Fibroblast of skin of back (primary cell): ENCODE measurements around the gene GALE.
A peak's percentile ranks its signal among the peaks of the same experiment; 100 is the strongest.
"Not testable (repeated sequence)": the region's sequence is repeated elsewhere in the genome, so short reads cannot be mapped to it uniquely, and the experiment has no call there.

ENCODE experiments used
- DNase-seq: peaks from one replicate; pipeline ENCODE4 v3.0.0-alpha.2; 2013

GALE gene

DNA sequence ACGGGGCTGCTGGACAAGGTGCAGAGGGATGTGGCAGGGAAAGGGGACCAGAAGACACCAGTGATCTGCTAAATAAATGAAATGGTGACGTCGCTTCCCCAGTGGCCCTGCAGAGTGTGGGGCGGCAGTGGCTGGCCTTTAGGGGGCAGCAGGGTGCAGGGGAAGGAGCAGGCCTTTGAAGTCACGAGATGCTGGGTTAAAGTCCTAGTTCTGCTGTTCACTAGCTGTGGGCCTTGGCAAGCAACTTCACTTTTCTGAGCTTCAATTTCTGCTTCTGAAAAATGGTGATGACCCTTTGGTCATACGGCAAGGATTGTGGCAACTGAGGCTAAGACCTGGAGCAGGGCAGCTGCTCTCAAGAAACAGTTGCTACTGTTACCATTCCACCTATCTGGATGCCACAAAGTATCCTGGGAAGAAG is 9.2 kb upstream of the GALE start:
- peak; percentile 65 for DNase-seq

DNA sequence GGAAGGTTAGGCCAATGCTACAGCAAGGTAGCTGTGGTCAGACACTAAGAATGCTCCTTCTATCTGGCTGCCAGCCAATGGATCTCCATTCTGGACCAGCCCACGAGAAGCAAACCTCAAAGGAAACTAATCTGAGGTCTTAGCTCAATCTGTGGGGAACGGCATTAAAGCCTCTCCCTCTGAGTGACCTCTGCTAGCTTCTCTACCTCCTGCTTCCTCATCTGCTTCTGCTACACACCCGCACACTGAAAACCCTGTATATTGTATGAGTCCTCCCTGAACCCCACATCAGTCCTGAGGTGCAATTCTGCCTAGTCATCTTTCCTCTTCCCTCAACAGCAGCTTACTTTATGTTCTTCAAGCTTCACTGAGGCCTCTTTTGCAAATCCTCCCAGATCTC is 6.9 kb upstream of the GALE start:
- DNase-seq, result no peak

DNA sequence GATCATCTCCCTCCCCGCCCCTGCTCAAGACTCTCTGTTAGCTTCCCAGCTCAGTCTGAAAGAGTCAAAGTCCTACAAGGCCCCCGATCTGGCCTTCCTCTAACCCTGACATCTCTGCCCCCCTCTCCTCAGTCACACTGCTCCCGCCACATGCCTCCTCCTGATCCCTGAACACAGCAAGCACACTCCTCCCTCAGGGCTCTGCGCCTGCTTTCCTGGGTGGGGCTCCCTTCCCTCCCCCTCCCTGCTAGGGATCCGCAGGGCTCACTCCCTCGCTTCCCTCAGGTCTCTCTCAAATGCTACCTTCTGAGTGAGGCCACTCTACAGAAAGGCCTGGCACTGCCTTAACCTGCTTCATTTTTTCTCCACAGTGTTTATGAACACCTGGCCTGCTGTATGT is 5.7 kb upstream of the GALE start:
- no peak for DNase-seq

DNA sequence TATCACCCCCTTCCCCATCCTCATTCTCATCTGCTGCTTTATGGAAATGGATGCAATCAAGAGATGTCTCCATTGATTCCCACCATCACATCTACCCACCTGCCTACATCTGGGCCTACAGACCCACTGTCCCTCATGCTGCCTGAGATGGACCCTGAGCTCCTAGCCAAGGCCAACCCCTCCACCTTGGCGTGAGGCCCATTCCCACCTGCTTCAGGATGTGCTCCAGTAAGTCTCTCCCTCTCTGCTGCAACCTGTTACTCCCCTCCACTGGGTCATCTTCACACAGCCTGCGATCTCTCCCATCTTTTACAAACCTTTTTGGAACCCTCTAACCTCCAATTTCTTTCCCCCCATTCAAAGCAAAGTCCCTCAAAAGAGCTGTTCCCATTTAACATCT is 4.5 kb upstream of the GALE start:
- no peak for DNase-seq

DNA sequence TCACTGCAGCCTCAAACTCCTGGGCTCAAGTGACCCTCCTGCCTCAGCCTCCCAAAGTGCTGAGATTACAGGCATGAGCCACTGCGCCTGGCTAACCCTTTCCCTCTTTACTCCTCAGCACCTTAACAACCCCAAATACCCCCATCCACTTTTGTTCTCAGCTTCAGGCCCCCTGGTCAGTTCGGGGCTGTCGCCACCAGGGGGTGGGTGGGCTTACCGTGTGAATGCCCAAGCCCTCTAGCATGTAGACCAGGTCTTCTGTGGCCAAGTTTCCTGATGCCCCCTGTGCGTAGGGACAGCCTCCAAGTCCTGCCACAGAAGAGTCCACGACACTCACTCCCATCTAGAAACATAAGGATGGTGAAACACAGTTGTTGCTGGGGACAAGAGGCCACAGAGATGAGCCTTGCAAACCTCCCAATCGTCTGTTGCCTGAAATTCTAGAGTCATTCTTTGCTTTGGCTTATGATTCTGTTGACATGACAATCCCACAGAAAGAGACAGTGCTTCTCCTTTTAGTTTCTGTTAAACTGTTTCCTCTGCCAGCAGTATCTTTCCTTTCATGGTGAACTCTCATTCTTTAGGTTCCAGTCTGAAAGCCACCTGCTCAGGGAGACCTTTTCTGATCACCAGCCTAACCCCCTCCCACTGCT is 3.8 kb upstream of the GALE start:
- DNase-seq, result no peak

DNA sequence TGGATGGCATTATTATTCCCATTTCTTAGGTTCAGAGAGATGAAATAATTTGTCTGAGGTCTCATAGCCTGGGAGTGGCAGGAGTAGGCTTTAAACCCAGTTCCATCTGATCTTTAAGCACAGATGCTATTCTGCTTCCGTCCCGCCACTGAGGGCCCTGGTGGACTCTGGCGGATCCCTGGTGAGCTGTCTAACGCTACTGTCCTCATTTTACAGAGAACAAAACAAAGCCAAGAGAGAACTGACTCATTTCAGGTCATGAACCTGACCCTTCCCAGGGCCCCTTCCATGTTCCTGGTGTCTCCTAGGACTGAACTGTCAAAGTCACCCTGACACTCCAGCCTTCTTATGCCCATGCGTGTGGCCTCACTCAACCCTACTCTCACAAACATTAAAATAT is 3.1 kb upstream of the GALE start:
- DNase-seq, result no peak

DNA sequence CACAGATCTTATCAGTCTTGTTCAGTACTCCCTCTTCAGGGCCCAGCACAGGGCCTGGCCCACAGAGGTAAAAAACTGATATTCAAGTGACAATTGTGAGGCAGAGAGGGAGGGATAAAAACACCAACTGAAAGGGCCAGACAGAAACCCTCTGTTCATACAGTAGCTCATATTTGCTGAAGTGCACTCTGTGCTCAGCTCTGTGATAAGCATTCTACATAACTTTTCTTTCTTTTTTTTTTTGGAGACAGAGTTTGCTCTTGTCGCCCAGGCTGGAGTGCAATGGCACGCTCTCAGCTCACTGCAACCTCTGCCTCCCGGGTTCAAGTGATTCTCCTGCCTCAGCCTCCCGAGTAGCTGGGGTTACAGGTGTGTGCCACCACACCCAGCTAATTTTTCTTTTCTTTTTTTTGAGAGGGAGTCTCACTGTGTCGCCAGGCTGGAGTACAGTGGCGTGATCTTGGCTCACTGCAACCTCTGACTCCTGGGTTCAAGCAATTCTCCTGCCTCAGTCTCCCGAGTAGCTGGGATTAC is 2.3 kb upstream of the GALE start:
- DNase-seq, result not testable (repeated sequence)

DNA sequence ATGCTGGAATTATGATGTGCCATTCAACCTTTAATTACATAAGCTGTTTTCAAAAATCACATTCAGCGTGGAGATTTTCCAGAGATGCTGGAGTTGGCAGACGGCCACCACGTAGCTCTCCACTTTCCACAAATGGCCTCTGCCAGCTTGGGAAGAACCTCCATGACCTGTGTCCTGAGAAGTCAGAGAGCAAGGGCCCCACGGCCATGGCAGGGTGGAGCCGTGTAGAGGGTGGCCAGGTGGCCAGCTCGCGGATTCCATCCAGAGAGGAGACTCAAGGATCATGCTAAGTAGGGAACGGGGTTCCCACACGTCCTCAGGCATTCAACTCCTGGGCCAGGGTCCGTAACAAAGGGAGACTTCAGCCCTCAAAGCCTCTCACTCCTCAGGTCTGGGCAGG is 1.3 kb upstream of the GALE start:
- no peak for DNase-seq

DNA sequence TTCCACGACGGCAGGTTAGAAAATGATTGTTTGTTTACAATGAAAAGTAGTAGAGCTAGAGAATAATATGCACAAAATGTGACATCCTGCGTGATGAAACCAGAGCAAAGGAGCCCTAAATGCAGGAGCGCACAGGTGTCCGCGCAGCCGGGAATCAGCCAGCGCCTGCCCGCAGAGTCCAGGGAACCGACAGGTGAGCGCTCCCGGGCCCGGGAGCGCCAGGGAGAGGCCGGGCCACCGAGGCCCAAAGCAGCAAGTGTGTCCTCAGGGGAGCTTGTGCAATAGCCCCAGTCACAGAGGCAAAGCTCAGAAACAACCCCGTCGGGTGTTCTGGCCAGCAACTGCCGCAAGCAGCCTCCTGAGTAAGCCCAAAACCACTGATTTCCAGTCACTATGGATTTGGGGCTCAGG is 789 bp upstream of the GALE start:
- no peak for DNase-seq

DNA sequence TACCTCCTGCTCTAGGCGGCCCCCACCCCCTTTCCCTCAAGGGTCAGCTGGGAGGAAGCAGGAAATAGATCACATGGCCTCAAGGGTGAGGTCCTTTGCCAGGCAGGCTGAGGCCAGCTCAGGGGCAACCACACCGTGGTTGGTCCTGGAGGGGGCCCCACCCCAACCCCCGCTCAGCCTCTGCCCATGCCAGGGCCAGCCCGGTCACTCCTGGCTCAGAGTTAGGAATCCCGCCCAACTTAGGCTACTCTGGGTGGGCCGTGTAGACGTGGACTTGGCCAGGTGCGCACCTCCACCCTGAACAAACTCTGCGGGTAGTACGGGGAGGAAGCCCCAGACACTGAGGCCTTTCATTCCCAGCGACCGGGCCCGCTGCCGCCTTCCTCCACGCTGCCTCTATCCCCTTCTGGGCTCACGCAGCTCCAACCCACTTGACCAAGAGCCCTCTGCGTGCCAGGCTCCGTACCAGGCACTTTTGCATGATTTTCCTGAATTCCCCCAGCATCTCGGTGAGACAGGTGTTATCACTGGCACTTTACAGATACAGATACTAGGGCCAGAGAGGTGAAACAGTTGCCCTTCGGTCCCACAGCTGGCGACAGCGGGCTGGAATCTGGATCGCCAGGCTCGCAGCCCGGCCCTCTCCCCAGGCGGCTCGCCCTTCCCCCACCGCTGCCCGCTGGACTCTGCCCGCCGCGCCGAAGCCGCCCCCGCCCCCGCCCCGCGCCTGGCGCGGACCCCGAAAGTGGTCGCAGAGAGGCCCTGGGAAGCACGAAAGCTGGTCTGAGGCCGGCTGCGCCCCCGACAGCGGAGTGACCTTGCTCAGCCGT is 769 bp downstream of the GALE start:
- peak; percentile 48 for DNase-seq

DNA sequence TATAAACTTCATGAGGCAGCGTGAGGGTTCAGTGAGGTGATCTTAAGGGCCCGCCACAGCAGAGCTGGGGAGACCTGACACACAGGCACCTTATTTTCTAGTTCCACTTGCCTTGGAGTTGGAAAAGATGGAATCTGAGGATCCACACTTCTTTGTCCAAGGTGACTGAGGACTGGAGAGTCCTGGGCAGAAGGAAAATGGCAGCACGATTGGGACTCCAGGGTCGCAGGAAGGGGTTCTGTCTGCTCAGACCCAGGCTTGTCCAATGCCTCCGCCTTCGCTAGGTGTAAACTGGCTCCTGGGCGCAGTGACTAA is 1.3 kb downstream of the GALE start:
- no peak for DNase-seq

DNA sequence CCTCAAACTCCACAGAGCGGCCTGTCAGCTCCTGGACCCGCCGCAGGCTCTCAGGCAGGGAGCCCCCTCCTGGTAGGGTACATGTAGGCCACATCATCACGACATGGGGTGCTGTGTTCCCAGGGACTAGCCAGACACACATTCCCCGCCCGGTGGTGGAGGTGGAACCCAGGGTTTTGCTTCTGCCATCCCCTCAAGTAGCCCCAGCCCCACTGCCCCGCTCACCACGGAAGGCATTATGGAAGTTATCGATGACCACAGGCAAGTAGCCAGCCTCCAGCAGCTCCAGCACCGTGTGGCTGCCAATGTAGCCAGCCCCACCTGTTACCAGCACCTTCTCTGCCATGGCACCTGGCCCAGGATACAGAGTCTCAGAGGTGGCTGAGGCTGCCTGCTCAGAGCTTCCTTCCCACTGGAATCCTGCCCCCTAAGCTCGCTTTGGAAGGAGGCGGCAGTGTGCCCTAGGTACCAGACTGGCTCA is 1.9 kb downstream of the GALE start:
- no peak for DNase-seq

DNA sequence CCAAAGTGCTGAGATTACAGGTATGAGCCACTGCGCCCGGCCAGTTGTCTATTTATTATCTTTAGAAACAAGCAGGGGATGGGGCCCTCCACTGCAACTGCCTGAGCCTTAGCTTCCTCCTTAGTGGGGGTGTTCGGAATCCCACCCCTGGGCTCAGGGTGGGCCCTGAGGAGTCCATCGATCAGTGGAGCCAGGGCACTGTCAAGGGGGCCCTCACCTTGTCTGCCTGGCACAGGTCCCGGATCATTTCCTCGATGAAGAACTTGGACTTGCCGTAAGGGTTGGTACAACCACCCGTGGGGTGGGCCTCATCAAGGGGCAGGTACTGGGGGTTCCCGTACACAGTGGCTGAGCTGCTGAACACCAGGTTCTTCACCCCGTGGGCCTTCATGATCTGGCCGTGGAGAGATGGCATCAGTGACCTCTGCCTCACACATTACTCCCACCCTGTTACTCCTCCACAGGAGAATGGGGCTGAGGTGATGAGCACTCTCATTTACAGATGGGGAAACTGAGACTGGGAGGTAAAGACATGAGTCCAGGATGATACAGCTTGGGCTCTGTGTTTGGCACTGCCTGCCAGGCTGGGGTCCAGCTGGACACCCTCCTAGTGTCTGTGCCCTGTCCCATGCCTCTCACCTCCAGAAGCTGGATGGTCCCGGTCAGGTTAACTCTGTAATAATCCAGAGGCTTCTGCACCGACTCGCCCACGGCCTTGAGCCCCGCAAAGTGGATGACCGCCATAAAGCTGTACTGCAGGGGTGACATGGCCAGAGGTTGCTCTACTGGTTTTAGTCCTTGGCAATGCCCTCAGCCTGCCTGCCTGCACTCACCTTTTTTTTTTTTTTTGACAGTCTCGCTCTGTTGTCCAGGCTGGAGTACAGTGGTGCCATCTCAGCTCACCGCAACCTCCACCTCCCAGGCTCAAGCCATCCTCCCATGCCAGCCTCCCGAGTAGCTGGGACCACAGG is 2.8 kb downstream of the GALE start:
- DNase-seq, result no peak

DNA sequence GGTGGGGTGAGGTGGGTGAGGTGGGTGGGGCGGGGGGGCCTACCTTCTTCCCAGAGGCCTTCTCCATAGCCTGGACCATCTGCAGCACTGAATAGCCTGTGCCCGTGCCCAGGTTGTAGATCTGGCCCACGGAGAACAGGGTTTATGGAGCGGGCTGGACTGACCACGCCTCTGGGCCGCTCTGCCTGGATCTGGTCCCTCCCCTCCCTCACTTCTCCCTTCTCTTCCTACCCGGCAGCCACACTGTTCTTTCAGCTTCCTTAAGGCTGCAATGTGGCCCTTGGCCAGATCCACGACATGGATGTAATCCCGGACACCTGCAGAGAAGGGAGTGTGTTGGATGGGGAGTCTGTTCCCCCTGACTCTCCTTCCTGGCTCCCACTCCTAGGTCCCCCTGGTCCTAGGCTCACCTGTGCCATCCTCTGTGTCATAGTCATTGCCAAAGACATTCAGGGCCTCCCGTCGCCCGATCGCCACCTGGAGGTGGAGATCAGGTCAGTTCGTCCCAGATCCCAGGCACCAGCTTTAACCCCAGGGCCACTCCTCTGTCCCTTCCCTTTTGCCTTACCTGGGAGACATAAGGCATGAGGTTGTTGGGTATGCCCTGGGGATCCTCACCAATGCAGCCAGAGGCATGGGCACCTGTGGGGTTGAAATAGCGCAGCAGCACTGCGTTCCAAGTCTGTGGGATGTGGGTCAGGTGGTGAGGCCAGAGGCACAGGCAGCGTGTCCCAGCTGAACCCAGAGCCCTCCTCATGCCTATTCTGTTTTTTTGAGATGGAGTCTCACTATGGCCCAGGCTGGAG is 3.9 kb downstream of the GALE start:
- DNase-seq, result no peak

DNA sequence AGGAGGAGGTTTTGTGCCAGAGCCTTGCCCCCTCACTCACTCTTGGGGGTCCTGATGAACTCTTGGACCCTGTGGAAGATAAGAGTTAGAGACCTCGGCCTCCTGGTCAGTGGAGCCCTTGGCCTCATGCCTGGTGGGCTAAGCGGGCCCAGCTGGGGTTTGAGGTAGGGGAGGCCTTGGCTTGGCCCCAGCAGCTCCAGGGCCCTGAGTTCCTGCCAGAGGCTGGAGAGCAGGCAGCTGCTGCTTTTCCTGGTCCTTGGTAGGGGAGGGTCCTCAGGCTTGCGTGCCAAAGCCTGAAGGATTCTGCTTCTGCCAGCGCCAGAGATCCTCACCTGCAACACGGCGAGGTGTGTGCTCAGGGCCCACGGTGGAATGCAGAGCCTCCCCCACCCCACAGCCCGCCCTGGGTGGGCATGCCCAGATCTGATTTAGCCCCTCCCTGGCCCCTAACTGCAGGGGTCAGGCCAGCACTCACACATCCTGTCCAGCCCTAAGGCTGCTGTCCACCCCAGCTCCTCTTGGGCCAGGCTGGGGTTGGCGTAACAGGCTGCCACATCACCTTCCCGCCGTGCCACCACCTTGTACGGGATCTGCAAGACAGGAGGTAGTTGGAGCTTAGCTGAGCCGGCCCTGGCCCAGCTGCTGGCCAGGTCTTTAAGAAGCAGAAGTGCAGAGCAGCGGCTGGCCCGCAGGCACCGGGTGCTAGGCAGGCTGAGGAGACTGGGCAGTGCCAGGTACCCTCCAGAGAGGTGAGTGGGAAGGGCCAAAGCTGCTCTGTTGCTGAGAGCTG is 4.7 kb downstream of the GALE start:
- DNase-seq, result no peak

DNA sequence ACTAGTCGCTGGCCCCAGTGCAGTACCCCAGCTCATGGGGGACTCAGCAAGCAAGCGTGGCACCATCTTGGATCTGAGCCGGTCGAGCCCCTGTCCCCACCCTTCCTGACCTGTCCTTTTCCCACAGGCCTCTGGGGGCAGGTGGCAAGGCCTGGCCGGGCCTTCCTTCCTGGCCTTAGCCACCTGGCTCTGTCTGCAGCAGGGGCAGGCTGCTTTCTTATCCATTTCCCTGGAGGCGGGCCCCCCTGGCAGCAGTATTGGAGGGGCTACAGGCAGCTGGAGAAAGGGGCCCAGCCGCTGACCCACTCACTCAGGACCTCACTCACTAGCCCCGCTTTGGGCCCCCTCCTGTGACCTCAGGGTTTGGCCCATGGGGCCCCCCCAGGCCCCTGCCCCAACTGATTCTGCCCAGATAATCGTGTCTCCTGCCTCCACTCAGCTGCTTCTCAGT is 5.8 kb downstream of the GALE start:
- not testable (repeated sequence) for DNase-seq

DNA sequence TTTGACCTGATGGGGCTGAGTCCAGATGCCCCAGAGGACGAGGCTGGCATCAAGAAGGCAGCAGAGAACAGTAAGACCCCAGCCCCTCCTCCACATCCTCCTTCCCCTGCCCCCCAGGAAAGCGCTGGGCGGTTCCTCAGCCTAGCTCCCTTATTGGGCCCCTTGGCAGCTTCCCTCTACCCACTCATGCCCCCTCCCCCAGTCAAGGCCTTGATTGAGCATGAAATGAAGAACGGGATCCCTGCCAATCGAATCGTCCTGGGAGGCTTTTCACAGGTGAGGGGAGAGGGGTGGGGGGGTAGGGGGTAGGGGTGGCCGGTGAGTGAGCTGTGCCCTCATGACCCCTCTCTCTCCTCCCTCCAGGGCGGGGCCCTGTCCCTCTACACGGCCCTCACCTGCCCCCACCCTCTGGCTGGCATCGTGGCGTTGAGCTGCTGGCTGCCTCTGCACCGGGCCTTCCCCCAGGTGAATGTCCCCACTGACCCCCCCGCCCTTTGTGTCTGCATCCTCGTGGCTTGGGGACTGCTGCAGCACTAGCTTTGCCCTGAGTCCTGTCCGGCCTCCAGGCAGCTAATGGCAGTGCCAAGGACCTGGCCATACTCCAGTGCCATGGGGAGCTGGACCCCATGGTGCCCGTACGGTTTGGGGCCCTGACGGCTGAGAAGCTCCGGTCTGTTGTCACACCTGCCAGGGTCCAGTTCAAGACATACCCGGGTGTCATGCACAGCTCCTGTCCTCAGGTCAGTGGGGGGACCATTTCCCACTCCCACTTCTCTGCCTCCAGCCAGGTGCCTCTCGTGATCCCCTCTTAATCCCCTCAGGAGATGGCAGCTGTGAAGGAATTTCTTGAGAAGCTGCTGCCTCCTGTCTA is 6.5 kb downstream of the GALE start:
- DNase-seq, result no peak

DNA sequence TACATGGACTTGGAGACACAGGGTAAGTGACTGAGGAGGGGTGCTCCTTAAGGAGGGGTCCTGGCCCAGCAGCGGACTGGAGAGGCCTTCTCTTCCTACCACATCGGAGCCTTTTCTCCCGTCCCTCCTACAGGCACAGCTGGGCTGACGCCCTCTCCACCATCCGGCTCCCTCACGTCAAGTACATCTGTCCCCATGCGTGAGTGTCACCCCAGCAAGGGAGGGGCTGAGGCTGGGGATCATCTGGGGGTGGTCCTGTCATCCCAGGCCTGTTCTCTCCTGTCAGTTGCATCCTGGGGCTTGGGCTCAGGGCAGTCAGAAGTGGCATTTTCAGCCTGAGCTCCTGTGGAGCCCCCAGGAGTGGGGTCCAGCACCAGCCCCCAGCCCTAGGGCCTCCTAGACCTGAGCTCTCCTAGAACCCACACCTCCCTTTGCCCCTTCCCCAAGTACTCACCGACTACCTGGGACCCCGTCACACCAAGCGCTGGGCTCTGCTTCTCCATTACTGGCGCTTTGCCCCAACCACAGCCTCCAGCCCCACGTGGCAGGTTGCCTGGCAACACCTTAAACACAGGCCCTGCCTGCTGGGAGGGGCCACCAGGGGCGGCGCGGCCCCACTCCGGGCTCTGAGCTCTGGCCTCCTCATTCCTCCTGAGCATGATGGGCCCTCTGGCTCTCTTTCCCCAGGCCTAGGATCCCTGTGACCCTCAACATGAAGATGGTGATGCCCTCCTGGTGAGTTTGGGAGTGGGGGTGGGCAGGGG is 7.4 kb downstream of the GALE start:
- DNase-seq, result no peak
